ENCODE results near the gene FNIP1.

DNA sequence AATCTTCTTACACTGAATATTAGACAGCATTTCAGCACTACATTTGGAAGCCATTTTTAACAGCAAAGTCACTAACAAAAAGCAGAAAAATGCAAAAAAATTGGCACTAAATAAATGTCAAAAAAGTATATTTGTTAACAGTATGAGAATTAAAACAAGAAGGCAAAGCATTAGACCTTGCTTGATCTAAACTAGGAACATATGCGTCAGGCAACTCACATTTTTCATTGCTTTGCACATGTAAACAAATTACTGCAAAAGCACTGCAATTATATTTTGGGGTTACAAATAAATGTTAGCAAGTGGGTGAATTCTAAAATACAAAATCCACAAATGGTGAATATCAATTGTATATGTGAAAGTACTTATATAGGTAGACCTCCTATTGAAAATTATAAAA is 112.8 kb downstream of the FNIP1 start:
- no peak for TF ChIP-seq POLR2AphosphoS5 (IDR thresholded peaks at IDR 0.05; ENCODE audit: low read depth, low read length)
- no peak for TF ChIP-seq POLR2A (IDR thresholded peaks at IDR 0.05; ENCODE audit: low read depth, low read length)
